Thoracic aorta (tissue), 2 donors: Measurements from ENCODE around the gene ZNF524. TPM values are rescaled to one million over a fixed set of nuclear protein-coding genes. Genes with fewer than 3 reads are reported as not detected.

ENCODE experiments used
- ATAC-seq: fragments of 150-250 bp; one replicate; pipeline ENCODE4 v1.8.0; 2017; ENCODE audit warnings: low read depth; ENCODE audit not compliant: insufficient number of reproducible peaks, low FRiP score
- DNase-seq: peaks from one replicate; pipeline ENCODE4 v3.0.0-alpha.2; 2020; ENCODE audit warnings: low spot score
- H3K27ac ChIP-seq, 2 donors: fragments of 200-600 bp; sonication (generic); 1 replicate in 1 of 2; 2 replicates in 1 of 2; pipeline ENCODE4 v1.5.1; 2016; ENCODE audit warnings: mild to moderate bottlenecking in 2 of 2, moderate library complexity in 2 of 2
- H3K27me3 ChIP-seq: fragments of 200-600 bp; sonication (generic); replicated peaks from 2 replicates; pipeline ENCODE4 v1.6.0; 2016; ENCODE audit warnings: mild to moderate bottlenecking; ENCODE audit not compliant: insufficient read depth
- H3K36me3 ChIP-seq: fragments of 200-600 bp; sonication (generic); one replicate; pipeline ENCODE4 v1.5.1; 2016
- H3K4me1 ChIP-seq, 2 donors: fragments of 200-600 bp; sonication (generic); 1 replicate in 1 of 2; 2 replicates in 1 of 2; pipeline versions ENCODE4 v1.5.1 to v1.6.0; 2016; ENCODE audit warnings: low read depth in 2 of 2, mild to moderate bottlenecking in 1 of 2; ENCODE audit not compliant: control insufficient read depth in 1 of 2
- H3K4me3 ChIP-seq: fragments of 200-600 bp; sonication (generic); 2 replicates; pipeline ENCODE4 v1.5.1; 2016; ENCODE audit warnings: mild to moderate bottlenecking
- H3K9me3 ChIP-seq: fragments of 200-600 bp; sonication (generic); 2 replicates; pipeline ENCODE4 v1.5.1; 2016
- total RNA-seq, 2 donors: library from RNA; depleted of rRNA; stranded (reverse); fragments of >200 nt; gene quantifications; one replicate each; pipeline versions ENCODE4 v1.1.0 to v1.2.3, GENCODE V29; 2016
- TF ChIP-seq, protein P1 (sequence below): fragments of 200-600 bp; sonication (generic); IDR thresholded peaks from one replicate; pipeline ENCODE4 v1.5.1; 2019; ENCODE audit warnings: antibody characterized with exemption

Gene ZNF524
- total RNA-seq, 2 donors from 2014 or later: 21.7 to 26.4 TPM

DNA sequence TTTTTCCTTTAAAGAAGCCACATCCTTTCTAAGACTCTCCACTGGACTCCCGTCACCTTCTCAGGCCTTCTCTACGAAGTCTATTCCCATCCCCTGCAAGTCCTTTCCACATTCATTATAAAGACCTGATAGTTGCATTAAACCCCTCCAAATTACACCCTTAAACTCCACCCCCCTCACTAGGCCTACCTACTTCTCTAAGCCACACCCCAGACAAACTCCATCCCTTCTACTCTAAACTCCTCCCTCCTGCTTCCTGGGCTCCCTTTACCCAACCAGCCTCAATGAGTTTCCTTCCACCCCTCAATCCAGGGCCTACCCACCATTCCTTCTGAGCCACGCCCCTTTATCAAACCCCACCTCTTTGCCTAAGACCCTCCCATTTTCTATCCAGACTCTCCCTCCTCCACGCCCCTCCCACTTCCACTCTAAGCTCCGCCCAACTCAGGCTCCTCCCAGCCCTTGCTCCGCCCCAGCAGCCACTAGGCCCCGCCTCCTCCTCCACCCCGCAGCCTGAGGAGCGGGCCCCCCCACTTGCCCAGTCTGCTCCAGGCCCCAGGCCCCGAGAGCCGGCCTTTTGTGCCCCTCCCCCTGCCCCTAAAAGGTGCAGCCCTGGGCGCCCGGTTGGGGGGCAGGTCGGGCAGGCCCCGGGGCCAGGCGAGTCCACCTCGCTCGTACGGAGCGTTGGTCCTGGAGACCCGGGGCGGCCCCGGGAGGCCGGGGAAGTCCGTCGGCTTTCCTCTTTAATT lies 1.2 kb upstream of the ZNF524 start:
- no peaks in the 10 kb centered on the region for H3K9me3 ChIP-seq
- TF ChIP-seq, protein P1, sequence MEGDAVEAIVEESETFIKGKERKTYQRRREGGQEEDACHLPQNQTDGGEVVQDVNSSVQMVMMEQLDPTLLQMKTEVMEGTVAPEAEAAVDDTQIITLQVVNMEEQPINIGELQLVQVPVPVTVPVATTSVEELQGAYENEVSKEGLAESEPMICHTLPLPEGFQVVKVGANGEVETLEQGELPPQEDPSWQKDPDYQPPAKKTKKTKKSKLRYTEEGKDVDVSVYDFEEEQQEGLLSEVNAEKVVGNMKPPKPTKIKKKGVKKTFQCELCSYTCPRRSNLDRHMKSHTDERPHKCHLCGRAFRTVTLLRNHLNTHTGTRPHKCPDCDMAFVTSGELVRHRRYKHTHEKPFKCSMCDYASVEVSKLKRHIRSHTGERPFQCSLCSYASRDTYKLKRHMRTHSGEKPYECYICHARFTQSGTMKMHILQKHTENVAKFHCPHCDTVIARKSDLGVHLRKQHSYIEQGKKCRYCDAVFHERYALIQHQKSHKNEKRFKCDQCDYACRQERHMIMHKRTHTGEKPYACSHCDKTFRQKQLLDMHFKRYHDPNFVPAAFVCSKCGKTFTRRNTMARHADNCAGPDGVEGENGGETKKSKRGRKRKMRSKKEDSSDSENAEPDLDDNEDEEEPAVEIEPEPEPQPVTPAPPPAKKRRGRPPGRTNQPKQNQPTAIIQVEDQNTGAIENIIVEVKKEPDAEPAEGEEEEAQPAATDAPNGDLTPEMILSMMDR: no peak
- ATAC-seq (peak; percentile 62), DNase-seq (peak; percentile 85)
- peak overlapping the region; percentile 94 to 98 for H3K27ac ChIP-seq
- H3K27me3 ChIP-seq: no peaks in the 10 kb centered on the region
- H3K36me3 ChIP-seq: peaks cover 12% of the 10 kb centered on the region
- peak overlapping the region; percentile 97 for H3K4me3 ChIP-seq
- H3K4me1 ChIP-seq: peaks cover 0 to 19% of the 10 kb centered on the region in 2 donors

DNA sequence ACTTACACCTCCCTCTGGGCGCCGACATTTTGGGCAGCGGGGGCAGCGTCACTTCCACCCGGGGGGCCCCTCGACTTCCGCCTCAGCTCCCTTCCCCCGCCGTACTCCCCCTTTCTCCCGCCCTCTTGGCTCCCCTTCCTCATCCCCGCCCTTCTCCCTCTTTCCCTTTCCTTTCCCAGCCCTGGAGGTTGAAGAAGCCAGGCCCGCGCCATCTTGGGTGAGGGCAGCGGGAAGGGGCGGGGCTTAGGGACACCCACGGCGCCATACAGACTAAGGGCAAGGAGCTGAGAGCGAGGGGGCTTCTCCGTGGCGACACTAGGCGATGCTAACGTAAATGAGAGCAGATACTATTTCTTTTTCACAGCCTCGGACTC lies 633 bp upstream of the ZNF524 start, which contains the start of gene FIZ1:
Gene FIZ1, minus strand, starts transcription at position 50 of the 374 bp plus-strand sequence. CDS start 1,652 bp downstream, outside the sequence.
- ATAC-seq: peak; percentile 88
- DNase-seq: peak; percentile 97
- H3K36me3 ChIP-seq: peaks cover 12% of the 10 kb centered on the region
- peak within 1 kb of the TSS; percentile 97 for H3K4me3 ChIP-seq
- H3K4me1 ChIP-seq: peaks cover 4 to 24% of the 10 kb centered on the region in 2 donors
- H3K27me3 ChIP-seq: no peaks in the 10 kb centered on the region
- peak within 1 kb of the TSS; percentile 94 to 98 for H3K27ac ChIP-seq
- TF ChIP-seq, protein P1: no peak
- H3K9me3 ChIP-seq: no peaks in the 10 kb centered on the region

DNA sequence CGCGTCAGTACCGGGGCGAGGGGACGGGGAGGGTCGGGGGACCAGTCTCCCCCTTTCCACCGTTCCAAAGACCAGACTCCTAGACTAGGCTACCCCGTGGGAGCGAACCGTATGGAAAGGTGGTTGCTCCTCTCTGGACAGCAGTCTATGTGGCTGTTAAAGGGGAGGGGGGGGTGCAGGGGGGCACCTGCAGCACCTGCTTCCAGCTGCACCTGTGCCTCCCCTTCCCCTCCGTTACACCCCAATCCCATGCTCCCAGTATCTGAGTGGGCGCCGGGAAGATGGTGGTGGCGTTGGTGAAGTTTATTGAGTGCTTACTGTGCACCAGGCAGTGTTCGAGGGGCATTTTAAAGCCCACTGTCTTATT lies 557 bp downstream of the ZNF524 start:
- no peaks in the 10 kb centered on the region for H3K9me3 ChIP-seq
- H3K27me3 ChIP-seq: no peaks in the 10 kb centered on the region
- TF ChIP-seq, protein P1: no peak
- ATAC-seq: no peak
- H3K4me3 ChIP-seq: peak overlapping the region; percentile 97
- H3K4me1 ChIP-seq: peaks cover 8 to 29% of the 10 kb centered on the region in 2 donors
- peak overlapping the region; percentile 94 to 98 for H3K27ac ChIP-seq
- no peak for DNase-seq
- peaks cover 12% of the 10 kb centered on the region for H3K36me3 ChIP-seq

DNA sequence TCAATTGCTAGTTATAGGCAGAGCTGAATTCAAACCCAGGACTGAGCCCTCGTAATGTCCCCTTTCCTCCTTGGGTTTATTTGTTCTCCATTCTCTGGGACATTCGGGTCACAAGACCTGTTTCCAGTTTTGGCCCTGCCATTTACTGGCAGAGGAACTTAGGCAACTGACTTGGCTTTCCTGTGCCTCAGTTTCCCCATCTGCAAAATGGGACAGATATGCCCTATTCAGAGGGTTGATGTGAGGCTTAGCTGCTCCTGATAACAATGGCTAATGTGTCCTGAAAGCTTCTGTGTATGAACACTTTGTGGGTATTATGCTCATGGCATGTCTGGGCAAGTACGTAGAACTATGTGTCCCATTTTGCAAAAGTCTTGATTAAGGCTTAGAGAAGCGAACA lies 996 bp downstream of the ZNF524 start:
- peaks cover 12% of the 10 kb centered on the region for H3K36me3 ChIP-seq
- ATAC-seq: no peak
- no peaks in the 10 kb centered on the region for H3K9me3 ChIP-seq
- peak overlapping the region; percentile 97 for H3K4me3 ChIP-seq
- no peaks in the 10 kb centered on the region for H3K27me3 ChIP-seq
- H3K4me1 ChIP-seq: peaks cover 8 to 31% of the 10 kb centered on the region in 2 donors
- no peak for DNase-seq
- H3K27ac ChIP-seq: peak overlapping the region; percentile 94 to 98
- TF ChIP-seq, protein P1: no peak

DNA sequence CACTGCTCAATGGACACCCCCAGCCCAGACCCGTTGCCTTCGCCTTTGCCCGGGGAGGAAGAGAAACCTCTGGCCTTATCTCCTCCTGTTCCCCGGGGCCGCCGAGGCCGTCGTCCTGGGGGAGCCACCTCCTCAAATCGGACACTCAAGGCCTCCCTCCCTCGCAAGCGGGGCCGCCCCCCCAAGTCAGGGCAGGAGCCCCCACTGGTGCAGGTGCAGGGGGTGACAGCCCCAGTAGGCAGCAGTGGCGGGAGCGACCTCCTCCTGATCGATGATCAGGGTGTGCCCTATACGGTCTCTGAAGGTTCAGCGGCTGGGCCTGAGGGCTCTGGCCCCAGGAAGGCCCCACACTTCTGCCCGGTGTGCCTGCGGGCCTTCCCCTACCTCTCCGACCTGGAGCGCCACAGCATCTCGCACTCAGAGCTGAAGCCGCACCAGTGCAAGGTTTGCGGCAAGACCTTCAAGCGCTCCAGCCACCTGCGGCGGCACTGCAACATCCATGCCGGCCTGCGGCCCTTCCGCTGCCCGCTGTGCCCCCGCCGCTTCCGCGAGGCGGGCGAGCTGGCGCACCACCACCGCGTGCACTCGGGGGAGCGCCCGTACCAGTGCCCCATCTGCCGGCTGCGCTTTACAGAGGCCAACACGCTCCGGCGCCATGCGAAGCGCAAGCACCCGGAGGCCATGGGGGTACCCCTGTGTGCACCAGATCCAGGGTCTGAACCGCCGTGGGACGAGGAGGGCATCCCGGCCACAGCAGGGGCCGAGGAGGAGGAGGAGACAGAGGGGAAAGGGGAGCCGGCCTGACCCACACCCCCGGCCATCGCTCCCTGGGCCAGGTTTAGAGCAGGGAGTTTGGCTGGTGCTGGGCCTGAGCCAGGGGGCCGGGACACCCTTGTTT lies 2.3 kb downstream of the ZNF524 start:
- H3K36me3 ChIP-seq: peaks cover under 1% of the 10 kb centered on the region
- no peak overlapping the region for H3K27ac ChIP-seq
- ATAC-seq (no peak), DNase-seq (no peak)
- no peaks in the 10 kb centered on the region for H3K27me3 ChIP-seq
- H3K4me1 ChIP-seq: peaks cover 17 to 42% of the 10 kb centered on the region in 2 donors
- no peak overlapping the region for H3K4me3 ChIP-seq
- no peaks in the 10 kb centered on the region for H3K9me3 ChIP-seq
- TF ChIP-seq, protein P1: no peak
